HepG2 (cell line): ENCODE measurements around the gene RPEL1. TPM values are rescaled to one million over a fixed set of nuclear protein-coding genes. Genes with fewer than 3 reads are reported as not detected.

ENCODE experiments used
- ARHGAP35 ChIP-seq: sonication (generic); formaldehyde crosslinking; IDR thresholded peaks from 2 replicates; pipeline ENCODE4 v1.9.0; 2022; ENCODE audit warnings: mild to moderate bottlenecking, inconsistent platforms, moderate library complexity, missing genetic modification reagents, borderline replicate concordance
- BCLAF1 ChIP-seq: fragments of 450-650 bp; IDR thresholded peaks from 2 replicates; pipeline ENCODE4 v1.6.1; 2017; ENCODE audit warnings: mild to moderate bottlenecking
- ELF4 ChIP-seq: sonication (generic); formaldehyde crosslinking; IDR thresholded peaks from 2 replicates; pipeline ENCODE4 v1.5.0; 2020; ENCODE audit warnings: missing genetic modification reagents, mild to moderate bottlenecking, moderate library complexity, borderline replicate concordance
- EP300 ChIP-seq, 3 experiments: sonication (generic) in 1 of 3; formaldehyde crosslinking in 1 of 3; IDR thresholded peaks; 2 replicates each; pipeline versions ENCODE4 v1.5.1 to v1.6.1; 2011 to 2020; ENCODE audit warnings: low read depth in 2 of 3, low read length in 2 of 3, borderline replicate concordance in 1 of 3, improper control_type of control experiment in 1 of 3, mild to moderate bottlenecking in 1 of 3, missing genetic modification reagents in 1 of 3, moderate library complexity in 1 of 3
- HCFC1 ChIP-seq: fragments of 150-350 bp; IDR thresholded peaks from 2 replicates; pipeline ENCODE4 v1.6.1; 2014; ENCODE audit warnings: low read depth, low read length
- KAT7 ChIP-seq: IDR thresholded peaks from 2 replicates; pipeline ENCODE4 v1.6.1; 2018; ENCODE audit warnings: borderline replicate concordance, missing compliant biosample characterization
- KDM2A ChIP-seq: sonication (generic); formaldehyde crosslinking; IDR thresholded peaks from 2 replicates; pipeline ENCODE4 v1.4.0; 2020; ENCODE audit warnings: low read depth, missing genetic modification reagents, borderline replicate concordance
- KDM6A ChIP-seq: IDR thresholded peaks from 2 replicates; pipeline ENCODE4 v1.6.1; 2016; ENCODE audit warnings: low read depth
- KLF11 ChIP-seq: IDR thresholded peaks from 2 replicates; pipeline ENCODE4 v1.6.1; 2016; ENCODE audit warnings: missing compliant biosample characterization
- LBX2 ChIP-seq: sonication (generic); formaldehyde crosslinking; IDR thresholded peaks from 2 replicates; pipeline ENCODE4 v1.5.0; 2020; ENCODE audit warnings: missing genetic modification reagents, mild to moderate bottlenecking, borderline replicate concordance
- NBN ChIP-seq: fragments of 450-650 bp; conservative IDR thresholded peaks from 2 replicates; pipeline ENCODE4 v1.6.1; 2017
- NR3C1 ChIP-seq: sonication (generic); formaldehyde crosslinking; IDR thresholded peaks from 2 replicates; pipeline ENCODE4 v1.4.0; 2020; ENCODE audit warnings: missing genetic modification reagents
- PBX3 ChIP-seq: sonication (generic); formaldehyde crosslinking; IDR thresholded peaks from 2 replicates; pipeline ENCODE4 v1.8.1; 2023; ENCODE audit warnings: missing genetic modification reagents, inconsistent platforms, borderline replicate concordance
- SOX5 ChIP-seq: IDR thresholded peaks from 2 replicates; pipeline ENCODE4 v1.6.1; 2016; ENCODE audit warnings: borderline replicate concordance
- THYN1 ChIP-seq: sonication (generic); formaldehyde crosslinking; IDR thresholded peaks from 2 replicates; pipeline ENCODE4 v1.8.1; 2023; ENCODE audit warnings: low read depth, mild to moderate bottlenecking, moderate library complexity, missing genetic modification reagents, borderline replicate concordance
- ZNF101 ChIP-seq: sonication (generic); formaldehyde crosslinking; IDR thresholded peaks from 2 replicates; pipeline ENCODE4 v1.4.0; 2020; ENCODE audit warnings: mild to moderate bottlenecking, low read depth, missing genetic modification reagents, borderline replicate concordance
- ZNF264 ChIP-seq: sonication (generic); formaldehyde crosslinking; IDR thresholded peaks from 2 replicates; pipeline ENCODE4 v1.4.0; 2020; ENCODE audit warnings: missing genetic modification reagents
- ZNF326 ChIP-seq: sonication (generic); formaldehyde crosslinking; IDR thresholded peaks from 2 replicates; pipeline ENCODE4 v1.4.0; 2020; ENCODE audit warnings: missing genetic modification reagents, borderline replicate concordance
- ZNF431 ChIP-seq: sonication (generic); formaldehyde crosslinking; IDR thresholded peaks from 2 replicates; pipeline ENCODE4 v1.9.0; 2022; ENCODE audit warnings: missing genetic modification reagents, low read depth, mild to moderate bottlenecking, borderline replicate concordance
- ZNF709 ChIP-seq: sonication (generic); formaldehyde crosslinking; IDR thresholded peaks from 2 replicates; pipeline ENCODE4 v1.5.0; 2020; ENCODE audit warnings: mild to moderate bottlenecking, missing genetic modification reagents
- ZNF75D ChIP-seq: sonication (generic); formaldehyde crosslinking; IDR thresholded peaks from 2 replicates; pipeline ENCODE4 v1.8.1; 2023; ENCODE audit warnings: missing genetic modification reagents, mild to moderate bottlenecking, borderline replicate concordance
- ZNF790 ChIP-seq: sonication (generic); formaldehyde crosslinking; IDR thresholded peaks from 2 replicates; pipeline ENCODE4 v1.8.0; 2022; ENCODE audit warnings: missing genetic modification reagents, mild to moderate bottlenecking, borderline replicate concordance
- ZSCAN29 ChIP-seq: sonication (generic); formaldehyde crosslinking; conservative IDR thresholded peaks from 2 replicates; pipeline ENCODE4 v1.4.0; 2020; ENCODE audit warnings: mild to moderate bottlenecking, missing genetic modification reagents
- polyA plus RNA-seq, 8 experiments: library from polyadenylated mRNA; depleted of rRNA in 3 of 8; stranded (reverse) in 7 of 8; unstranded in 1 of 8; fragments of >200 nt; fragmentation: Illumina TruSeq in 4 of 8; extraction: Trizol in 4 of 8; gene quantifications; 2 replicates each; pipeline versions ENCODE4 v1.2.1 to v1.2.3, GENCODE V29; 2011 to 2016; ENCODE audit warnings: low read depth in 4 of 8, missing spikeins in 1 of 8, mixed read lengths in 1 of 8; ENCODE audit not compliant: insufficient read depth in 1 of 8
- total RNA-seq, 5 experiments: library from RNA; depleted of rRNA; stranded (reverse); fragments of >200 nt; fragmentation: Illumina TruSeq; extraction: Trizol; gene quantifications; 2 replicates each; pipeline ENCODE4 v1.2.3, GENCODE V29; 2016; ENCODE audit warnings: low read depth in 1 of 5
- TF ChIP-seq, protein P1 (sequence below): sonication (generic); formaldehyde crosslinking; IDR thresholded peaks from 2 replicates; pipeline ENCODE4 v1.8.0; 2022; ENCODE audit warnings: mild to moderate bottlenecking, missing genetic modification reagents, moderate library complexity

RPEL1 gene
- total and polyA plus RNA-seq, 2 of the 13 experiments (the other 11 are each of a cell fraction or from before 2014, with no cell fraction given): 0.04 to 0.07 TPM

DNA sequence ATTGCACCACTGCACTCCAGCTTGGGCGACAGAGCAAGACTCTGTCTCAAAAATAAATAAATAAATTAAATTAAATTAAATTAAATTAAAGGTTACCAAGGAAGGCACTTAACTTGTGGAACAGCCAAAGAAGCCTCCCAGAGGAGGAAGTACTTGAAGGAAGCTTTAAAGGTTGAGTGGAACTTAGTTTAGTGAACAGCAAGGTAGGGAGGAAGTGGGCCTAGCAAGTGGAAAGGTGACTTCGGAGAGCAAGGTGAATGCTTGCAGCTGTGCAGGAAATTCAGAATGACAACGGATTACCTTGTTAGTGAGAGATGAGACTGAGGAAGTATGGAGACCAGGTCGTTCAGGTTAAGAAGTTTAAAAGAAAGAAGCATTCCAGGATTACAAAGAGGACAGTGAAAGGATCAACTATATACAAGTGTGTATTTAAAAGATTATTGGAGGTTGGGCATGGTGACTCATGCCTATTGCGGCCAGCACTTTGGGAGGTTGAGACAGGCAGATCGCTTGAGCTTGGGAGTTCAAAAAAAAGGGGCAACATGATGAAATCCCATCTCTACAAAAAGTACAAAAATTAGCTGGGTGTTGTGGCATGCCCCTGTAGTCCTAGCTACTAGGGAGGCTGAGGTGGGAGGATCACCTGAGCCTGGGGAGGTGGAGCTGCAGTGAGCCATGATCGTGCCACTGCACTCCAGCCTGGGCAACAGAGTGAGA lies 12.8 kb upstream of the RPEL1 start (continued):
- TF ChIP-seq, protein P1, sequence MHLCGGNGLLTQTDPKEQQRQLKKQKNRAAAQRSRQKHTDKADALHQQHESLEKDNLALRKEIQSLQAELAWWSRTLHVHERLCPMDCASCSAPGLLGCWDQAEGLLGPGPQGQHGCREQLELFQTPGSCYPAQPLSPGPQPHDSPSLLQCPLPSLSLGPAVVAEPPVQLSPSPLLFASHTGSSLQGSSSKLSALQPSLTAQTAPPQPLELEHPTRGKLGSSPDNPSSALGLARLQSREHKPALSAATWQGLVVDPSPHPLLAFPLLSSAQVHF (CRISPR knock-in tag): no peak
- TF ChIP-seq BCLAF1 (no peak), SOX5 (CRISPR knock-in tag) (peak; percentile 22; the same call in 1 of the 2 replicates), NR3C1 (no peak), KDM6A (CRISPR knock-in tag) (no peak), THYN1 (CRISPR knock-in tag) (no peak), NBN (no peak), KDM2A (CRISPR knock-in tag) (no peak), ZNF264 (CRISPR knock-in tag) (no peak), ARHGAP35 (CRISPR knock-in tag) (no peak), ZNF75D (CRISPR knock-in tag) (no peak), EP300 (IDR thresholded peaks at IDR 0.05; ENCODE audit: low read depth in 2 of 2, low read length in 2 of 2) (peak in 1 of 2 experiments; percentile 69; a peak in 1 of 4 replicates), EP300 (CRISPR knock-in tag; IDR thresholded peaks at IDR 0.05; ENCODE audit: borderline replicate concordance) (peak; percentile 79; the same call in 1 of the 2 replicates), ZNF431 (no peak), ZSCAN29 (CRISPR knock-in tag) (no peak), ZNF790 (CRISPR knock-in tag) (no peak), KLF11 (CRISPR knock-in tag) (no peak), ZNF101 (CRISPR knock-in tag) (no peak), HCFC1 (no peak), LBX2 (no peak), ZNF326 (CRISPR knock-in tag) (no peak), ZNF709 (no peak), ELF4 (CRISPR knock-in tag) (no peak), PBX3 (CRISPR knock-in tag) (no peak), KAT7 (no peak)
